HUES64 (cell line): ENCODE measurements around the gene DBR1.

ENCODE experiments used
- H3K27ac ChIP-seq: 2 replicates; pipeline ENCODE4 v1.7.0; 2013; ENCODE audit warnings: low read depth, low read length, inconsistent platforms
- H3K27me3 ChIP-seq: 2 replicates; pipeline ENCODE4 v1.6.1; 2013; ENCODE audit warnings: mild to moderate bottlenecking, low read length; ENCODE audit not compliant: insufficient read depth
- H3K36me3 ChIP-seq: 2 replicates; pipeline ENCODE4 v1.6.1; 2013; ENCODE audit warnings: mild to moderate bottlenecking, low read length; ENCODE audit not compliant: insufficient read depth
- H3K4me1 ChIP-seq: 2 replicates; pipeline ENCODE4 v1.6.1; 2013; ENCODE audit warnings: mild to moderate bottlenecking, low read length, moderate library complexity; ENCODE audit not compliant: insufficient read depth
- H3K4me3 ChIP-seq: 2 replicates; pipeline ENCODE4 v1.5.1; 2013; ENCODE audit warnings: mild to moderate bottlenecking, low read length, moderate library complexity
- H3K9ac ChIP-seq: 2 replicates; pipeline ENCODE4 v1.6.1; 2013; ENCODE audit warnings: mild to moderate bottlenecking, low read depth, low read length
- H3K9me3 ChIP-seq: 2 replicates; pipeline ENCODE4 v1.6.1; 2013; ENCODE audit warnings: low read depth, low read length; ENCODE audit not compliant: insufficient read depth
- WGBS: fragments of 150-250, 120-280 bp; methylation state at CpG from one replicate; pipeline ENCODE4 v1.1.7; 2013; ENCODE audit warnings: missing lambda C conversion rate; 5-methylcytosine and 5-hydroxymethylcytosine counted together

The DBR1 gene

DNA sequence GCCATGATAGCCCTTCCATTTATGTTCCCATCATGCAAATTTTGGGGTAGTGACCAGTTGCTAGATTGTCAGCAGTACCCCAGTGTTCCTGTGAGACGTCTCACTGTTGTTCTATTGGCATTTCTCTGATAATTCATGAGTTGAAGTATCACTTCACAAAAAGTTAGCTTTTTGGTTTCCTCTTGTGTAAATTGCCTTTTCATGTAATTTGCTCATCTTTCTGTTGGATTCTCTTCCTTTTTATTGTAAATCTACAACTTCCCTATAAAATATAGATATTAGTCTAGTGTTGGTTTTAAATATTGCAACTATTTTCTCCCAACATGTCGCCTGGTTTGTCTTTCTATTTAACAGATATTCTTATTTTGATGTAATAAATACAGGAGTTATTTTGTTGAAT, 35.0 kb downstream of the DBR1 start:
- Histone ChIP-seq H3K9me3 (no peaks in the 10 kb centered on the region), H3K9ac (no peak overlapping the region), H3K36me3 (no peaks in the 10 kb centered on the region), H3K4me3 (no peak overlapping the region), H3K27me3 (no peaks in the 10 kb centered on the region), H3K4me1 (no peaks in the 10 kb centered on the region), H3K27ac (no peak overlapping the region)
- 90% methylated on average over 1 of the region's 2 CpGs for WGBS

DNA sequence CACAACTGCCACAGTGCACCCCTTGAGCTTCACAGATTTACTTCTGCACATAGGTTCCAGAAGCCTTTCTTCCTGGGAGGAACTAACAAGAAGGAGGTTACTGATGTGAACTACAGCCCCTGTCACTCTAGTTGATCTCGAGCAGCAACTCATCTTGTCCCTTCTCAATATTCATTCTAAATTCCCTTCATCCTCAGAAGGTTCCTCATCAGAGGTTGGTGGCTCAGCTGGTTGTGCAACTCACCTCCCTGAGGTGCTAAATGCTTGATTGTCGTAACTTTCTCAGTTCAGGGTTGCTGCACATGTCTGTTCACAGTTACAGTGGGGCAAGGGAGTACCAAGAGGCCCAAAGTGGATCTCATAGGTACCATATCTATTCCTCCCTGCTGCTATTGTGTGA, 36.9 kb downstream of the DBR1 start:
- Histone ChIP-seq H3K36me3 (no peaks in the 10 kb centered on the region), H3K27me3 (no peaks in the 10 kb centered on the region), H3K9ac (no peak overlapping the region), H3K27ac (no peak overlapping the region), H3K4me3 (no peak overlapping the region), H3K9me3 (no peaks in the 10 kb centered on the region), H3K4me1 (no peaks in the 10 kb centered on the region)
- 90% methylated on average over 2 of the region's 2 CpGs for WGBS

DNA sequence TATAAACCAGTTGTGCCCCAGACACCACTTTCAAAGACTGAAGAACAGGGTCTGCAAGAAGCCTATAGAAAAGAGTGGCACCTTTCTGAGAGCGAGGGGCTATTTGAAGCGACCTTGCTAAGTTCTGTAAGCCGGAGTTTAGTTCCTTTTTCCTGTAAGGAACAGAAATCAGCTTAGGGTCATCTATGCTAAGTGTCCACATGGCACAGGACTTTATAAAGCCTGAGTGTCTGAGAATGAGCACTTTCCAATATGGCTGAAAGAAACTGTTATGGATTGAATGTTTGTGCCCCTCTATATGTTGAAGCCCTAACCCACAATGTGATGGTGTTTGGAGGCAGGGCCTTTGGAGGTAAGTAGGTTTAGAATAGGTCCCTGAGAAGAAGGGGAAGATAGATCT, 38.5 kb downstream of the DBR1 start:
- WGBS = 90% methylated on average over 3 of the region's 3 CpGs
- Histone ChIP-seq H3K9me3 (no peaks in the 10 kb centered on the region), H3K36me3 (no peaks in the 10 kb centered on the region), H3K27ac (no peak overlapping the region), H3K4me3 (no peak overlapping the region), H3K27me3 (no peaks in the 10 kb centered on the region), H3K4me1 (no peaks in the 10 kb centered on the region), H3K9ac (no peak overlapping the region)

- 89% methylated on average over 1 of the region's 2 CpGs for WGBS
- no peak overlapping the region for H3K9ac ChIP-seq
- H3K4me3 ChIP-seq = no peak overlapping the region
- H3K36me3 ChIP-seq = no peaks in the 10 kb centered on the region
- H3K9me3 ChIP-seq = no peaks in the 10 kb centered on the region
- H3K27ac ChIP-seq = no peak overlapping the region
- no peaks in the 10 kb centered on the region for H3K4me1 ChIP-seq
- no peaks in the 10 kb centered on the region for H3K27me3 ChIP-seq
Measured at GRCh38 chr3:138135833-138136194, 38.9 kb downstream of the DBR1 start.

- Histone ChIP-seq H3K9me3 (no peaks in the 10 kb centered on the region), H3K27ac (no peak overlapping the region), H3K4me1 (no peaks in the 10 kb centered on the region)
Measured at GRCh38 chr3:138135146-138135832, 39.4 kb downstream of the DBR1 start.

DNA sequence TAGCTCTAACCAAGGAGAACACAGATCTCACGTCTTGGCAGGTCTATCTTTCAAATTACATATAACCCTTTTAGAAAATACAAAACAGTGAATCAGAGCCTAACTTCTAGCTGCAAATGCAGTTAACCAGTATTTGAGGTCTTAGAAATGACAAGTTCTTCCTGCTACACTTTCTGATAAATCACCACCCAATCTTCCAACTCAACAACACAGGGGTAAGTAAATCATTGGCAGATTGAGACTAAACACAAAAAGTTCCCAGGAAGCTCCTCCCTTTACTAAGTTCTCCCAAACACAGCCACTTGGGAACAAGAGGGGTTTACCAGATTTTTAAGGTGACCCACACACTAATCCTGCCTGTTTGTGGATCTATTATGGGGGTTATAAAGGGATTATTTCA, 42.5 kb downstream of the DBR1 start, which contains the start of gene A4GNT:
TSS of gene A4GNT (minus strand) at position 152 of the 400 bp plus-strand sequence. CDS start 1,134 bp downstream, outside the sequence.
- no peaks in the 10 kb centered on the region for H3K36me3 ChIP-seq
- 72% methylated on average over 1 of the region's 1 CpG for WGBS

More at GRCh38 chr3:138135146-138135832, 39.4 kb downstream of the DBR1 start:
- Histone ChIP-seq H3K36me3 (no peaks in the 10 kb centered on the region), H3K9ac (no peak overlapping the region), H3K4me3 (no peak overlapping the region), H3K27me3 (no peaks in the 10 kb centered on the region)
- WGBS = 90% methylated on average over 3 of the region's 3 CpGs

GRCh38 chr3:138127636-138128365, 46.9 kb downstream of the DBR1 start:
- Histone ChIP-seq H3K4me1 (no peaks in the 10 kb centered on the region), H3K9ac (no peak overlapping the region), H3K27me3 (no peaks in the 10 kb centered on the region), H3K9me3 (peaks cover 7% of the 10 kb centered on the region; the same call in 1 of the 2 replicates), H3K27ac (no peak overlapping the region), H3K4me3 (no peak overlapping the region), H3K36me3 (no peaks in the 10 kb centered on the region)
- WGBS = 90% methylated on average over 1 of the region's 1 CpG

More for the DNA sequence above, 42.5 kb downstream of the DBR1 start, which contains the start of gene A4GNT:
- Histone ChIP-seq H3K9me3 (no peaks in the 10 kb centered on the region), H3K27ac (no peak within 1 kb of the TSS), H3K4me3 (no peak within 1 kb of the TSS), H3K9ac (no peak within 1 kb of the TSS), H3K27me3 (no peaks in the 10 kb centered on the region), H3K4me1 (no peaks in the 10 kb centered on the region)

DNA sequence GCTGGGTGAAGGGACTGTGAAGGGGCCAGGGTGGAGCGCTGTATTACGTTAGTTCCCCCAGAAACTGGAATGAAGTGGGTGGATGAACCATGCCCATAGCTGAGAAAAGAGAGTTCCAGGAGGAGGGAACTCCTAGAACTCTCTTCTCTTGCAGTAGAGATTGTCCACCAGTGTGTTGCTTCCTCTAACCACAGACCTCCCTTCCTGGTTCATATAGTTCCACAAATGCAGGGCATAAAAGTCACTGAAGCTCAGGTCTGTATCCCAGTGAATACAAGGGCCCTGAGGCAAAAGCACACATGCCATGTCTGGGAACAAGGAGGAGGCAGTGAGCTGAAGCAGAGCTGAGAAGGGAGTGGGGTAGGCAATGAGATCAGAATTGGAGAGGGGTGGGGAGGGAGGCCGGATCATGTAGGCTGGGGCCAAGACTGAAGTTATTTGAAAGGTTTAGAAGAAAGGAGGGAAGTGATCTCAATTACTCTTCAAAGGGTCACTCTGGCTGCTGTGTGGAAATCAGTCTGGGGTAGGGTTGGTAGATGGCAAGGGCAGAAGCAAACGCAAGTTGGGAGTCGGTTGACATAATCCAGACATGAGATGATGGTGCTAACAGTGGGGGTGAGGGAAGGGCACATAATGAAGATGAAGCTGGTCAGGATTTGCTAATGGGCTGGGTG, 49.0 kb downstream of the DBR1 start:
- Histone ChIP-seq H3K27ac (no peak overlapping the region), H3K9ac (no peak overlapping the region), H3K27me3 (no peaks in the 10 kb centered on the region), H3K4me1 (no peaks in the 10 kb centered on the region), H3K9me3 (peaks cover 7% of the 10 kb centered on the region; the same call in 1 of the 2 replicates), H3K36me3 (no peaks in the 10 kb centered on the region), H3K4me3 (no peak overlapping the region)
- 80% methylated on average over 5 of the region's 5 CpGs for WGBS

GRCh38 chr3:138124706-138125355, 49.9 kb downstream of the DBR1 start:
- H3K36me3 ChIP-seq = no peaks in the 10 kb centered on the region
- no peak overlapping the region for H3K27ac ChIP-seq
- WGBS = 82% methylated on average over 9 of the region's 10 CpGs
- no peak overlapping the region for H3K4me3 ChIP-seq
- peaks cover 7% of the 10 kb centered on the region; the same call in 1 of the 2 replicates for H3K9me3 ChIP-seq
- no peak overlapping the region for H3K9ac ChIP-seq
- no peaks in the 10 kb centered on the region for H3K27me3 ChIP-seq
- no peaks in the 10 kb centered on the region for H3K4me1 ChIP-seq

DNA sequence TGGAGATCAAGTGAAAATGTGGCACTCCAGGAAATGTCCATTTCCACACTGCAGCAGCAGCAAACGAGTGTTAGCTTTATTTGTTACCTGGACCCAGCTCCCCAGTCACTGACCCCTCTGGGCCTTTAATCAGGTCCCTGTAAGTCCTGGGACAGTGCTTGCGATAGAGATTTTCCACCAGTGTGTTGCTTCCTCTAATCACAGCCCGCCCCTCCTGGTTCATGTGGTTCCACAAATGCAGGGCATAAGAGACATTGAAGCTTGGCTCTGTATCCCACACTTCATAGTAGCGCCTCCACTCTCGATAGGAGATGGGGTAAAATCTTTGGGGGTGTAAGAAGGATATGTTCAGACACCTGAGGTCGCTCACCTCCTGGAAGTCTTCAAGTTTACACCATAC, 50.5 kb downstream of the DBR1 start:
- no peaks in the 10 kb centered on the region for H3K27me3 ChIP-seq
- WGBS = 94% methylated on average over 3 of the region's 6 CpGs
- peaks cover 7% of the 10 kb centered on the region; the same call in 1 of the 2 replicates for H3K9me3 ChIP-seq
- no peaks in the 10 kb centered on the region for H3K36me3 ChIP-seq
- H3K27ac ChIP-seq = no peak overlapping the region
- no peaks in the 10 kb centered on the region for H3K4me1 ChIP-seq
- H3K4me3 ChIP-seq = no peak overlapping the region
- no peak overlapping the region for H3K9ac ChIP-seq

DNA sequence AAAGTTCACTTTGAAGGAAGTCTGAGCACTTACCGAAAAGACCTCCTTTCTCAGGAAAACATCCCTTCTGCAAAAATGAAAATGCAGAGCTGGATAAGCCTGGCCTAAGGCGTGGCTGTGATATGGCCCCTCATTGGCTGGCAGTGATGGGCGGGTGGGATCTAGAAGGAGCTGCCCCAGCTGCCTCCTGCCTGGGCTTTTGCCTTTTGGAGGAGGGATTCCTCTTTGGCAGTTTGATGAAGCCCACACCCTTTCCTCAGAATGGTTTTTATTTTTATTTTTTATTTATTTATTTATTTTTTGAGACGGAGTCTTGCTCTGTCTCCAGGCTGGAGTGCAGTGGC, 55.3 kb downstream of the DBR1 start:
- Histone ChIP-seq H3K36me3 (no peaks in the 10 kb centered on the region), H3K27me3 (no peaks in the 10 kb centered on the region), H3K4me3 (no peak overlapping the region), H3K9ac (no peak overlapping the region), H3K27ac (no peak overlapping the region), H3K4me1 (no peaks in the 10 kb centered on the region; the same call in 1 of the 2 replicates), H3K9me3 (peaks cover 7% of the 10 kb centered on the region; the same call in 1 of the 2 replicates)
- WGBS = 87% methylated on average over 3 of the region's 4 CpGs
